SIG-M5 treated with dmso at 0.1 percent for 504 hours (cell line): Measurements from ENCODE around the gene AURKB.
A peak's percentile ranks its signal among the peaks of the same experiment; 100 is the strongest.
"Not testable (repeated sequence)": the region's sequence is repeated elsewhere in the genome, so short reads cannot be mapped to it uniquely, and the experiment has no call there.

ENCODE experiments used
- DNase-seq: peaks from one replicate; lab custom pipeline; 2025; ENCODE audit not compliant: unreplicated experiment; lab: John Stamatoyannopoulos, UW

AURKB gene

GRCh38 chr17:8189041-8189710, 21.2 kb downstream of the AURKB start:
- no peak for DNase-seq

DNA sequence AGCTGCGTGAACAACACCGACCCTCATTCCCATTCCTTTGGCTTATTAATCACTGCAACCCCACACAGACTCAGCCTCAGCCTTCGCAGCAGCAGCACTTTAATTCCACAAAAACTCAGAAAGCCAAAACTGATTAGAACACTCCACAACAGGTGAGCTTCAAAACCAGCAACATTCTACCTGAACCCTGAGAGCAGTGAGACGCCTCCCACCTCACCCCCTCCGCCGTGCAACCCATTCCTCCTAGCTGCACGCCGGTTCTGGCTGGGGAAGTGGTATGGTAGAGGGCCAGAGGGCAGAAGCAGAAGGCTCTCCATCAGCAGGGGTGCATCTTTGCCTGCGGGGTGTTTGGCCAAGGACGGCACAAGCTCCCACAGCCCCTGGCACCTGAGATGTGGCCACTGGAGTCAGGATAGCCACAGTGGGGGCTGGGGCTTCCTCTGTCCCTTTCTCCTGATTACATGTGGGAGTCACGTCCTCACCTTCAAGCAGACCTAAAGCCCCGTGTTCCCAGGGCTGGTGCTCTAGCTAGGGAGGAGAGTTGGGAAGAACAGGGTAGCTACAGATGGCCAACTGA, 22.0 kb downstream of the AURKB start:
- no peak for DNase-seq

DNA sequence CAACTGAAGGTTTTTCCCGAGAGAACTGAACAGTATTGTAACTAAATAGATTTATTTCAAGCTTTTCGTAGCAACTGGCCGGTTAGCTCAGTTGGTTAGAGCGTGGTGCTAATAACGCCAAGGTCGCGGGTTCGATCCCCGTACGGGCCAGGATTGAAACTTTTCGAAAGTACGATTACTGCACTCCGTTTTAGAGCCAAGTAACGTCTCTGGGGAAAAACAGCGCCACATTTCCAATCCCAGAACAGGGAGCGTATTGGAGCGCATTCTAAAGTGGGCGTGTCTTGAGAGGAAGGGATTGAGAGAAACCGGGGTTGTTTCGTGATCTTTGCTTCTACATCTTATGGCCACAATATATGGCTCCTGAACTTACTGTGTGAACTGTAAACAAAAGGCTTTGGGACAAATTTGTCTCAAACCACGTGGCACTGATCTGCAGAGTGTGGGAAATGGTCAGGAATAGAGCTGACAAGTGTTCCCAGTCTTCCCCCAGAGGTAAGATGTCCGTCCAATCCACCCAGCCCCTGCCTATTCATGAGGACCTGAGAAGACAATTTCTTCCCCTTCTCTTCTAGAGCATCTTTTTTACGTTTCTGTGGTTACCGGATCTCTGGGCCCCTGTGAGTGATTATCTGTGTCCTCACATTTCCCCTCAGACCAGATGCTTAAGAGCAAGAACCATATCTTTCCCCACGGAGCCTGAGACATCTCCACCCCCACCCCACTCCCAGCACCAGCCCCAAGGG, 22.7 kb downstream of the AURKB start:
- DNase-seq, result peak; percentile 98

- peak; percentile 95 for DNase-seq
Measured at GRCh38 chr17:8186787-8187516, 23.4 kb downstream of the AURKB start.

GRCh38 chr17:8186446-8186786, 24.0 kb downstream of the AURKB start:
- DNase-seq, result no peak

GRCh38 chr17:8185582-8186445, 24.6 kb downstream of the AURKB start:
- DNase-seq, result peak; percentile 45

GRCh38 chr17:8176998-8177731, 33.2 kb downstream of the AURKB start:
- DNase-seq, result no peak

GRCh38 chr17:8176197-8176940, 34.0 kb downstream of the AURKB start, which contains the start of gene TMEM107:
Gene TMEM107, minus strand, starts transcription at chr17:8176380. Its CDS starts 94 bp downstream, at chr17:8176286.
- DNase-seq, result peak; percentile 88

DNA sequence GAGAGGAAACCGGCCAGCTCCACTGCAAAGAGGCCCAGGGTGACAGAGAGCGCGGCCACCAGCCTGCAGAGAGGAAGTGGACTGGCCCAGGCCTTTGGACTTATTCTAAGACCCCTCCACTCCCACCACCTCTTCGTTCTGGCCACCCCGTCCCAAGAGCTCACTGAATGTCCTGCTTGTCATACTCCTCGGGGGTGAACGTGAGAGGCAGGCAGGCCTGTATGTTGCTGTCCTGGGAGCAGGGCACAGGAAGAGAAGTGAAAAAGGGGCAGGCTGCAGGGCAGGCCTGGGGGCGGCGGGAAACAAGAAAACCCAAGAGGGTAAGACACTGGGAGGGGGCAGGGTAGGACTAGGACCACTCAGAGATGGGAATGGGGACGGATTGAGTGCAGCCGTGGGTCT, 34.6 kb downstream of the AURKB start:
- no peak for DNase-seq

- DNase-seq, result no peak
Measured at GRCh38 chr17:8173871-8174322, 36.5 kb downstream of the AURKB start.

DNA sequence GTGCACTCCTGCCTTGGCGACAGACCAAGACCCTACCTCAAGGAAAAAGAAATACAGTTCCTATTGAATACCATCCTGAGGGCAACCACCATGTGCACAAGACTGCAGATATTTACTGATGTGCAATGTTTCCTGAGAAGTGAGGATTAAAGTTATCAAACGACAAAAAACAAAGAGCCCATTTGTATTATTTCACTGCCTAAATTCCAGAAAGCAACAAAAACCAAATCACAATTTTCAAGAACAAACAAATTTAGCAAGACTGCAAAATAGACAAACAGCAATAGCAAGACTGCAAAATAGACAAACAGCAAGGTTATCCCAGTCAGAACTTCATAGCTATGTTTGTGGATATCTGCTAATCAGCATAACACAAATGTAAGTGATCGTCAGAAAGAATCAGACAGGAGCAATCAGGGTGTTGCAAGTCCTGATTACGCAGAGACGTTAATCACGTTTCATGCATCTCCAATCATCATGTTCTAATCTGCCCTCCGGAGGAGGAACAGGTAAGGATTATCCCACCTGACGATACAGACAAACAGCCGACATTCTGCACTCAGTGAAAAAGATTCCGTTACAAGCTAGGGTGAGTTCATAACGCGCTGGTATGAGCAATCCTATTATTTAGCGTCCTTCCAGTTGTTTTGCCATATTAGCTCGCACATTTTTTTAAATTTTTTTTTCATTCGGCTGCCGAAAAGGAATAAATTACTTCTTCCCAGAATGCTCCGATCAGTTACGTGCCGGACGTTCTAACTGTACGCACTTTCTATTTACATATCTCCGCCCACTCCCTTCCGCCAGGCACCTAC, 37.1 kb downstream of the AURKB start:
- DNase-seq, result peak; percentile 96

GRCh38 chr17:8170186-8170585, 40.2 kb downstream of the AURKB start:
- DNase-seq, result not testable (repeated sequence)

- no peak for DNase-seq
Measured at GRCh38 chr17:8167526-8167925, 42.8 kb downstream of the AURKB start.

GRCh38 chr17:8166731-8167130, 43.6 kb downstream of the AURKB start:
- no peak for DNase-seq

GRCh38 chr17:8164815-8165131, 45.6 kb downstream of the AURKB start:
- no peak for DNase-seq

- peak; percentile 68 for DNase-seq
Measured at GRCh38 chr17:8163978-8164814, 46.2 kb downstream of the AURKB start.
